ENCODE results near the gene PLS3. TPM values are rescaled to one million over a fixed set of nuclear protein-coding genes. Genes with fewer than 3 reads are reported as not detected.

The PLS3 gene
- total and polyA plus RNA-seq, 12 donors = 18.7 to 132 (median 50.3) TPM

DNA sequence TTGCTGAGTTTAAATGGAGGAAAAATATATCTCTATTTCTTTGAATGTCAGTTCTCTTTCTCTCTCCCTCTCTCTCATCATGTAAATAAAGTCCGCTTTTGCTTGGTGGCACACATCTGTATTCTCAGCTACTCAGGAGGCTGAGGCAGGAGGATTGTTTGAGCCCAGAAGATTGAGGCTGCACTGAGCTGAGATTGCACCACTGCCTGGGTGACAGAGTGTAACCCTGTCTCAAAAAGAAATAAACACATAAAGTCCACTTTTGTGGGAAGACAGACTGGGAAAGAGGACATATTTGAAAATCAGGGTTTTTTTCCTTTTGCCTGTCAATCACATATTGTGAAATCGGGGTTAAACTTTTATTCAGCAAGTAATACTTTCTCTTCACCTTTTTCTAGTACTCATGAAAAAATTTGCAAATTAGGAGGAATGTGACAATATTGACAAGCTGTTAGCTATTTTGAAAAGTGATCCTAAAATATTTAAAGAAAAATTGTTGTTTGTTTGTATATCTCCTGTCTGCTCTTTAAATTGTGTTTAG lies 42.6 kb downstream of the PLS3 start:
- H3K36me3 ChIP-seq (replicated peaks in 1 of 2) = no peaks in the 10 kb centered on the region
- H3K4me1 ChIP-seq (replicated peaks in 1 of 2) = no peaks in the 10 kb centered on the region
- DNase-seq = no peak
- no peak overlapping the region for H3K4me3 ChIP-seq
- intact Hi-C loops (cut with DNase I) = no loop called here
- H3K27ac ChIP-seq = no peak overlapping the region
- H3K27me3 ChIP-seq = peaks cover 4% of the 10 kb centered on the region
- no peaks in the 10 kb centered on the region for H3K9me3 ChIP-seq (replicated peaks in 1 of 3)
- 77 to 96% (median 83%) methylated on average over 2 of the region's 2 CpGs for WGBS, 4 donors
- TF ChIP-seq, protein P1, sequence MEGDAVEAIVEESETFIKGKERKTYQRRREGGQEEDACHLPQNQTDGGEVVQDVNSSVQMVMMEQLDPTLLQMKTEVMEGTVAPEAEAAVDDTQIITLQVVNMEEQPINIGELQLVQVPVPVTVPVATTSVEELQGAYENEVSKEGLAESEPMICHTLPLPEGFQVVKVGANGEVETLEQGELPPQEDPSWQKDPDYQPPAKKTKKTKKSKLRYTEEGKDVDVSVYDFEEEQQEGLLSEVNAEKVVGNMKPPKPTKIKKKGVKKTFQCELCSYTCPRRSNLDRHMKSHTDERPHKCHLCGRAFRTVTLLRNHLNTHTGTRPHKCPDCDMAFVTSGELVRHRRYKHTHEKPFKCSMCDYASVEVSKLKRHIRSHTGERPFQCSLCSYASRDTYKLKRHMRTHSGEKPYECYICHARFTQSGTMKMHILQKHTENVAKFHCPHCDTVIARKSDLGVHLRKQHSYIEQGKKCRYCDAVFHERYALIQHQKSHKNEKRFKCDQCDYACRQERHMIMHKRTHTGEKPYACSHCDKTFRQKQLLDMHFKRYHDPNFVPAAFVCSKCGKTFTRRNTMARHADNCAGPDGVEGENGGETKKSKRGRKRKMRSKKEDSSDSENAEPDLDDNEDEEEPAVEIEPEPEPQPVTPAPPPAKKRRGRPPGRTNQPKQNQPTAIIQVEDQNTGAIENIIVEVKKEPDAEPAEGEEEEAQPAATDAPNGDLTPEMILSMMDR (IDR thresholded peaks at IDR 0.05) = no peak
- no peak for TF ChIP-seq POLR2A (IDR thresholded peaks at IDR 0.05)

DNA sequence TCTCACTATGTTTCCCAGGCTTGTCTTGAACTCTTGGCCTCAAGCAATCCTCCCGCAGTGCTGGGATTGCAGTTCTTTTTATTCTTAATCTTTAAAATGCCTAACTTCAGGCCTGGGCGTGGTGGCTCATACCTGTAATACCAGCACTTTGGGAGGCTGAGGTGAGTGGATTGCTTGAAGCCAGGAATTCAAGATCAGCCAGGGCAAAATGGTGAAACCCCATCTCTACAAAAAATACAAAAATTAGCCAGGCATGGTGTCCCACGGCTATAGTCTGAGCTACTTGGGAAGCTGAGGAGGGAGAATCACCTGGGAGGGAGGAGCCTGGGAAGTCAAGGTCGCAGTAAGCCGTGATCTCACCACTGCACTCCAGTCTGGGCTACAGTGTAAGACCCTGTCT lies 45.9 kb downstream of the PLS3 start:
- Histone ChIP-seq H3K27ac (no peak overlapping the region), H3K9me3 (replicated peaks in 1 of 3) (no peaks in the 10 kb centered on the region), H3K4me1 (replicated peaks in 1 of 2) (no peaks in the 10 kb centered on the region), H3K27me3 (no peaks in the 10 kb centered on the region), H3K4me3 (no peak overlapping the region), H3K36me3 (replicated peaks in 1 of 2) (no peaks in the 10 kb centered on the region)
- intact Hi-C loops (cut with DNase I) = no loop called here
- WGBS, 4 donors = 67 to 88% (median 78%) methylated on average over 5 of the region's 5 CpGs
- DNase-seq = no peak
- TF ChIP-seq, protein P1 (IDR thresholded peaks at IDR 0.05) = no peak
- TF ChIP-seq POLR2A (IDR thresholded peaks at IDR 0.05) = no peak

DNA sequence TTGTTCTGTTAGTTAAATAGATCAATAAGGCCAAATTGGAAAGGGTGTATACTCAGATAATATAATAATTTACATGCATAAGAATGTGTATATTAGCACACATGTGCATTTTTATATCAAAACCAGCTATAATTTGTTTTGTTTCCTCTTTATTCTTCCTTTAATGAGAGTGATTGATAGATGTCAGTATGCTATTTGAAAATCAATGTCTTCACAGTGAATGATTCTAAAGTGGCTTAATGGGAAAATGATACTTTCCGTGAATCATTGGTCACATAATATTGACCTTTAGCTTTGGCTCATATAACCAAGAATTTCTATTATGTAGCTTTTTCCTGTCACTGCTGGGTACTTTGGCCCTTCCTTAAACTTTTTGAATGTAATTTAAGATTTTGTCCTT lies 48.6 kb downstream of the PLS3 start:
- H3K36me3 ChIP-seq (replicated peaks in 1 of 2) = no peaks in the 10 kb centered on the region
- no peak overlapping the region for H3K4me3 ChIP-seq
- WGBS, 4 donors = 69 to 94% (median 74%) methylated on average over 1 of the region's 1 CpG
- H3K4me1 ChIP-seq (replicated peaks in 1 of 2) = no peaks in the 10 kb centered on the region
- H3K9me3 ChIP-seq (replicated peaks in 1 of 3) = no peaks in the 10 kb centered on the region
- no peak overlapping the region for H3K27ac ChIP-seq
- DNase-seq = no peak
- peaks cover 4% of the 10 kb centered on the region for H3K27me3 ChIP-seq
- TF ChIP-seq, protein P1 (IDR thresholded peaks at IDR 0.05) = no peak
- TF ChIP-seq POLR2A (IDR thresholded peaks at IDR 0.05) = no peak
- intact Hi-C loops (cut with DNase I) = no loop called here

DNA sequence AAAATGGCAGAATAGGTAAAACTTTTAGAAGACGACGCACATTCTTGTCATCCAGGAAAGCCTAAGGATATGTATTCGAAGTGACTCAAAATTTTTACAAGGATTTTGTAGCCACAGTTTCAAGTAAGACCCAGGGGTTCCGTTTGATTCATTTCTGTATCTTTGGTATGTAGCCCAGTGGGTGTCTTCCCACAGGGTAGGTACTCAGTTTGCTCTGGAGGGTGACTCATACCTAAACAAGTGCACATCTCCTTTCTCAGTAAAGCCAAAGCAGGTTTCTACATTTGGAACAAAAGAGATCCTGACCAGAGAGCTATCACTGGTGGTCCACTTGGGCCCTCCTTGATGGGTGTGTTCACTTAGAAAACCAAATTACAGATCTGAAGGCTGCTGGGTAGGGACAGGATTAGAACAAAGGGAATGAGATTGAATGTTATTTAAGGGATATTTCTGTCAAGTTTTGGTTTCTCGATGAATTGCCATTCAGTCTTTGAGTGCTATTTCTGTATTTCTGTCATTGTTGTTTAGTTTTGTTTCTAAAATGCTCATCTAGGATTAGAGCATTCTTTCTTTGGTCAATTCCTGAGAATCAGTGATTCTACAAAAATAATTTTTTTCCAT lies 56.1 kb downstream of the PLS3 start:
- peaks cover 11% of the 10 kb centered on the region for H3K27me3 ChIP-seq
- DNase-seq = no peak
- no peaks in the 10 kb centered on the region for H3K9me3 ChIP-seq (replicated peaks in 1 of 3)
- TF ChIP-seq, protein P1 (IDR thresholded peaks at IDR 0.05) = no peak
- TF ChIP-seq POLR2A (IDR thresholded peaks at IDR 0.05) = no peak
- no peaks in the 10 kb centered on the region for H3K36me3 ChIP-seq (replicated peaks in 1 of 2)
- WGBS, 4 donors = 49 to 83% (median 62%) methylated on average over 4 to 5 of the region's 5 CpGs
- no peak overlapping the region for H3K27ac ChIP-seq
- intact Hi-C loops (cut with DNase I) = no loop called here
- peaks cover 0 to 8% of the 10 kb centered on the region in 2 donors for H3K4me1 ChIP-seq (replicated peaks in 1 of 2)
- H3K4me3 ChIP-seq = no peak overlapping the region
